ENCODE data around the gene NCR3LG1.

Gene NCR3LG1

DNA sequence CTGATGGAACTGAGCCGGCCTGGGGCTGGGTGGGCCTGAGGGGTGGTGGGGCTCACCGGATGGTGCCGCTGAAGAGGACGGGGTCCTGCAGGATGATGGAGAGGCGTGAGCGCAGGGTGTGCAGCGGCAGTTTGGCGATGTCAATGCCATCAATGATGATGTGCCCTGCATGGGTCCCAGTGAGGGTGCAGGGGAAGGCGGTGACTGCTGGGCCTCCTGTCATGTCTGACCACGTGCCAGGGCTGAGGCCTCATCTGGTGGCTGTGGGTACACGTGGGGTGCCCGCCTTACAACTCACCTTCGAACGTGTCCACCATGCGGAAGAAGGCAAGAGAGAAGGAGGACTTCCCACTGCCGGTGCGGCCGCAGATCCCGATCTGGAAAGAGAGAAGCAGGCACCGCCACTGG, 44.0 kb downstream of the NCR3LG1 start:
- no peak for DNase-seq

DNA sequence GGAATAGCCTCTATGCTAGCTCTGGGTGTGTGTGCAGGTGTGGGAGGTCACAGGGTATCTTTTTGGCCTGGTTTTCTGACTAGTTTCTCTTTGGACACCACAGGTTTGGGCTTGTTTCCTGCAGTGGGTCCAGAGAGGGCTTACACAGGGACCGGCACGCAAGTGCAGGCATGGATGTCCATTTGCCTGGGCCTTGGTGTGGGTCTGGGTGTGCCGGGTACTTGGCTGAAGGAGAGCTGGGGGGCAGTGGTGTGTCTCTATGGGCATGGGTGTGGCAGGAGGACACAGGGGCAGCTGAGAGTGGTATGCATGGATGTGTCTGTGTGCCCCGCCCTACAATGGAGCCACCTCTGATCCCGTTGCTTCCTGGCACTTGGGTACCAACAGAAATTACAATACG, 44.4 kb downstream of the NCR3LG1 start:
- DNase-seq, result no peak

DNA sequence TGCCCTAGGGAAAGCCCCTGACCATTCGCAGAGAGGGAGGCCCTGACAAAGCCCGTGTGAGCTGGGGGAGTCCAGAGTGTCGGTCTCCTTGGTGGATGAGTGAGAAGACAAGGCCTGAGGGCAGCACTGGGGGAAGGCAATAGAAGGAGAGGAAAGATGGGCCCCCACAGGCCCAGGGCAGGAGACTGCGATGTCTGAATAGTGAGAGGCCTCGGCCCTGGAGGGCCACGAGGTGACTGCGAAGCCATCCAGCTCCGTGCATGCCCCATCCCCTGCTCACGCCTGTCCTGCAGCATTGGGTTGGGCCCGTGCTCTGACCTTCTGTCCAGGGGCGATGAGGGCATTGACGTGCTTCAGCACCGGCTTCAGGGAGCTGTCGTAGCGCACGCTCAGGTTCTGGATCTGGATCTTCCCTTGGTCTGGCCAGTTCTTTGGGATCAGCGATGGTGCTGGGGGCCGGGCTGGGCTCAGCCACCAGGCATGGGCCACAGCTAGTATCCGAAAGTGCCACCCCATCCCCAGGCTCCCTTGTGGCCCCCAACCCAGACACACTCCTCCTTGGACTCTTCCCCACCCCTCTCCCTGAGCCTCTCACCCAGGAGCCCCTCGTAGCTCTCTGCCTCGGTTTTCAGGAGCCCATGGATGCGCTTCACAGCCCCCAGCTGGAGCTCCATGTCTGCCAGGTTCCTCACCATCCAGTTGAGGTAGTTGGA, 45.2 kb downstream of the NCR3LG1 start:
- no peak for DNase-seq

GRCh38 chr11:17397311-17398002, 45.9 kb downstream of the NCR3LG1 start:
- DNase-seq, result no peak

GRCh38 chr11:17399236-17399635, 47.6 kb downstream of the NCR3LG1 start:
- DNase-seq, result no peak

- no peak for DNase-seq
These were observed 48.6 kb downstream of the NCR3LG1 start for GRCh38 chr11:17400048-17400775.

DNA sequence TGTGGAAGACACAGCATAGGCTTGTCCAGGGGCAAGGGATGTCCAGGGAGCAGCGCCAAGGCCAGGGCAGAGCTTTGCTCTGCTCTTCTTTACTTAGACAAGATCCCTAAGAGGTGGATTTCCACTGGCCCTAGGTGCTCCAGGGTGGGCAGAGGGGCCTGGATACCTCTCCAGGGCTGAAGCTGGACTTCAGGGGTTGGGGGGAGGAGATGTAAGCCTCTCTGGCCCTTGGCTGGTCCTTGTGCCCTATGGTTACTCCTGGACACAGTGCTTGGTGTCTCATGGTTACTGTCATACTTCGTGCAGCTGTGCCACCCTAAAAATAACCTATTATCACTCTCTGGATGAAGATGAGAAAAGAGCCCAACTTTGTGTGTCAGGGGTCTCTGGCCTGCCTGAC, 49.7 kb downstream of the NCR3LG1 start:
- no peak for DNase-seq

- no peak for DNase-seq
These were observed 50.2 kb downstream of the NCR3LG1 start for GRCh38 chr11:17401841-17402240.

- no peak for DNase-seq
These were observed 50.9 kb downstream of the NCR3LG1 start for GRCh38 chr11:17402486-17402885.

DNA sequence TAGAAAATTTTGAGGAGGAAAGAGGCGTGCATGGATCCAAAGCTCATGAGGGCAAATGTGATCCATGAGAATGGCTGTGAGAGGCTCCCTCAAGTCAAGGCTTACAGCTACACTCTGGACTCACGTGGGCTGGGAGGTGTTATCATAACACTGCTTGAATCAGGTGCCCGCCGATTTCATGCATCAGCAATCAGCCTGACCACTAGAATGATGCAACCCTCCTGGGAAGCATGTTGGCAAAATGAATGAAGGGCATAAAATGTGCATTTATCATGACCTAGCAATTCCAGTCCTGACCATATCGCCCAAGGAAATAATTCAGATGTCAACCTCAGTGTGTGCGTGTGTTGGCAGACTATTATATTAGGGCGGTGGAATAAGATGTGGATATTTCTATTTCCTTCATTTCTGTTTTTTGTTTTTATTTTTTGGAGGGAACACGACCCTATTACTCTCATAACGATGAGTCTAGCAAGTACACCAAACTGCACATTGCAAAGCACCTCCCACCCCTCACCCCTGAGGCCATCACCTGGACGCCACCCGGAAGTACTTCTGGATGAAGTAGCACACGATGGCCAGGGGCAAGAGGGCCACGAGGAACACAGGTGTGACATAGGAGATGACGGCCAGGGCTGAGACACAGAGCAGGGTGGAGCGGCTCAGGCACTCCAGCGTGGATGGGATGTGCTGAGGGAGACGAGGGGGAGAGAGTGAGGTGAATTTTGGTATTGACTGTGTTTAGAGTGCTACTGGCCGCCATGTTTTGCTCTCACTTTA, 52.6 kb downstream of the NCR3LG1 start:
- DNase-seq, result no peak

DNA sequence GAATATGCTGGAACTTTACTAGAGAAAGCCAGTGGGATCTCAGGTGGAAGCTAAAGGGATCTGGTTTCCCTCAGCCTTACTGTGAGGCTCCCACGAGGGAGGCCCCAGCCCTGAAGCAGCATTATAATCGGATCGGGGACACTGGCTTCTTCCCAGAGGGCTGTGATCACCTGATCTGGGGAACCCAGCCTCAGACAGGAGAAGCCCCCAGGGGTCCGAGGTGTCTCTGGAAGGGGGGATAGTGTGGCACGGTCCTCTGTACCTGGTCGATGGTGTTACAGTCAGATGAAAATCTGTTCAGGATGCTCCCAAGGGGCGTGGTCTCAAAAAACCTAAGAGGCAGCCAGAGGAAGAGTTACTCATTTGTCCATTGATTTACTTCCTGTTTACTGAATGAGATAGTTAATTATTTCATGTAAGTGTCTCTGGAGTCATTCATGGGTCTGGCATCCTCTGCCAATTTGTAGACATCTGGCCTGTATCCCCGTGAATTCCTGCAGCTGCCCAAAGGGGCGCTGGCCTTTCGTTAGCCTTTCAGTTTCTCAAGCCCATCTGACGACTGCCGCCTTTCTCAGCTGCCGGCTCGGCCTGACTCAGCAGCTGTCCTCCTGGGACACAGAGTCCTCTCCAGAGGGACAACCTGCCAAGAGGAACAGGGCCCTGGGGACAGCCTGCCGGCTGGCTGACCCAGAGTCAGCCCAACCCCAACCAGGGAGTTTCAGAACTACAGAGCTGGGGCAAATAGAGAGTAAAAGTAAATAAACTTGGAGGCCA, 53.8 kb downstream of the NCR3LG1 start:
- no peak for DNase-seq

DNA sequence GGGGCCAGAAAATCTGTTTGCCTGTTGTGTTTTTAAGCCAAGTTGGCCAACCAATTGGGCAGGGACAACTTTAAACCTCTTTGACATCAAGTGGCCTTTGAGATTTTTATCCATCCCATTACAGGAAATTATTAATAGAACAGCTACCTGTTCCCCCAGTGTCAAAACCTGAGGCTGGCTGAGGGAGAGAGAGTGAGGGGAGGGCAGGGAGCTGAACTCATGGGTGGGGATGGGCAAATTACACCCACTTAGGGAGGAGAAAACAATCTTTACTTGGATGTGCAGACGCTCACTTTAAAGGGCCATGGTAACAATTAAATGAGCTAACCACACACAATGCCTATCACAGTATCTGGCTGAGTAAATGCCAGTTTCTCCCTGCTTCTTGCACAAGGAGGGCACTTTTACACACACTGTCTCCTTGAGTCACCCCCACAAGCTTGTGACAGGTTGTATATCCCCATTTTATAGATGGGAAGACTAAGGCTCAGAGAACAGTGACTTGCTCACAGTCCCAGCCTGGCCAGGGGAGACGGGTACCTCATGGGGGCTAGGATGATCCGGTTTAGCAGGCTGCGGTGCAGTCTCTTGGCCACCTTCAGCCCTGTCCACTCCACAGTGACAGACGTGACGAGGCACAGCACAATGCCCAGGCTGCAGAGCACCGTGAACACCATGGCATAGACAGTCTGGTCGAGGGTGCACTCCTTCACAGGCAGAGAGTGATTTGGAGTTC, 54.6 kb downstream of the NCR3LG1 start:
- no peak for DNase-seq

- no peak for DNase-seq
These were observed 55.2 kb downstream of the NCR3LG1 start for GRCh38 chr11:17406818-17407149.

DNA sequence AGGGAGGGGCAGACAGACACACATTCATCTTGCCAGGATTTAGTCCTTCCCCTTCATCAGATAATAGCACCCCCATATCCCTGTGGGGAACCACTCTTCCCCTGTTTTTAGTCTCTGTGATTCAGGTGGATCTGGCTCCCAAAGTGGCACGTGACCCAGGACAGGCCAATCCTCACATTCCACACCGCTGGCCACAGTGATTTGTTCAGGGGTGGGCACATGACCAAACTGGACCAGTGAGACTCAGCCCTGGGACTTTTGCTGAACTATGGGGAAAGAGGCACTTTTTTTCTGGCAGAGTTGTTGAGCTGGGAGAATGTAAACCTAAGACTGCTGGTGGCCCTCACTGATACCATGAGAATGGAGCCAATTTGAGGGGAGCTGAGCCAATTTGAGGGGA, 56.0 kb downstream of the NCR3LG1 start:
- no peak for DNase-seq

DNA sequence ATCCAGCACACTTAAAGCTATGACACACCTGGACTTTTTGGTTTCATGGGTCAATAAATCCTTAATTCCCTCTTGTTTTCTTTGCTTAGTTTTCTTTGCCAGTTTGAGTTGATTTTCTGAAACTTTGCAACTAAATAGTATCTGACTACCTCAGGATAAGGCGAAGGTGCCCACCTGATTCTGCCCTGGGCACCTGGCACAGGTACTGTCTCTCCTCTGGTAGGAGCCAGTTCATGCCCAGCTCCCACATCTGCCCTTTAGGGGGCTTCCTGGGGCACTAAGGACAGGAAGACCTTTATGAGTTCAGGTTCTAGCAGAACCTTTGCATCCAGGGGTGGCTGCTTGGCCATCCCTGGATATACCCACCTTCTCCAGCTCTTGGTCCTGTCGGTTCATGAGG, 56.4 kb downstream of the NCR3LG1 start:
- DNase-seq, result no peak

DNA sequence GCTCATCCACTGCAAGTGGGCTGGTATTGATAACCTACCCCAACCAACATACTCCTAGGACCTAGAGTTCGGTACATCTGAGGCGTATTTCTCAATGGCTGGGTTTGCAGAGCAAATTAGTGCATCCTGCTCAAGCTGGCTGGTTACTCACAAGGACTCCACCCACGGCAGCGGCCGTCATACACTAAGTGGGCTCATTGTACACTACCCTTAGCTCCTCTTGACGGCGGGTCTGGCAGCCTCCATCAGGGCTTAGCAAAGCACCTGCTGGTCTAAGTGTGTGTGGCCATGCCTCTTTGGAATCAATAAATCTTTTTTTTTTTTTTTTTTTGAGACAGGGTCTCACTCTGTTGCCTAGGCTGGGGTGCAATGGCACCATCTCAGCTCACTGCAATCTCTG, 57.0 kb downstream of the NCR3LG1 start:
- no peak for DNase-seq

GRCh38 chr11:17410606-17411379, 59.2 kb downstream of the NCR3LG1 start:
- DNase-seq, result no peak

- DNase-seq, result no peak
These were observed 59.8 kb downstream of the NCR3LG1 start for GRCh38 chr11:17411418-17411817.

GRCh38 chr11:17412488-17413180, 61.0 kb downstream of the NCR3LG1 start:
- DNase-seq, result no peak

Measured in CD4-positive, alpha-beta T cell treated with Interferon gamma for 1 hour (primary cell).